DMS 273 (cell line): ENCODE results near the gene CYP46A1.
"Not testable (repeated sequence)": the region's sequence is repeated elsewhere in the genome, so short reads cannot be mapped to it uniquely, and the experiment has no call there.

ENCODE experiments used
- DNase-seq: peaks from one replicate; lab custom pipeline; 2025; ENCODE audit not compliant: unreplicated experiment; lab: John Stamatoyannopoulos, UW

Gene CYP46A1

GRCh38 chr14:99683619-99684409, at the start of gene CYP46A1:
Gene CYP46A1 (plus strand): TSS chr14:99684298. CDS start chr14:99684418, 120 bp downstream.
- peak; percentile 100 for DNase-seq

- no peak for DNase-seq
Observed at GRCh38 chr14:99634443-99634842, 49.7 kb upstream of the CYP46A1 start.

GRCh38 chr14:99635116-99635515, 49.0 kb upstream of the CYP46A1 start:
- DNase-seq = no peak

- DNase-seq = peak; percentile 28
Observed at GRCh38 chr14:99636487-99636886, 47.6 kb upstream of the CYP46A1 start.

- no peak for DNase-seq
Observed at GRCh38 chr14:99637624-99638023, 46.5 kb upstream of the CYP46A1 start.

GRCh38 chr14:99642771-99643170, 41.3 kb upstream of the CYP46A1 start:
- DNase-seq = not testable (repeated sequence)

- DNase-seq = no peak
Observed at GRCh38 chr14:99643343-99643742, 40.8 kb upstream of the CYP46A1 start.

GRCh38 chr14:99644035-99644587, 40.0 kb upstream of the CYP46A1 start:
- DNase-seq = no peak

- DNase-seq = peak; percentile 44
Observed at GRCh38 chr14:99644723-99645544, 39.2 kb upstream of the CYP46A1 start, which contains the start of gene HHIPL1. Gene HHIPL1 (plus strand): TSS chr14:99645129. CDS start chr14:99645208, 79 bp downstream.

GRCh38 chr14:99645545-99646505, 38.3 kb upstream of the CYP46A1 start:
- no peak for DNase-seq

- DNase-seq = no peak
Observed at GRCh38 chr14:99647411-99647810, 36.7 kb upstream of the CYP46A1 start.

GRCh38 chr14:99648027-99648784, 35.9 kb upstream of the CYP46A1 start:
- no peak for DNase-seq

- DNase-seq = no peak
Observed at GRCh38 chr14:99649219-99649618, 34.9 kb upstream of the CYP46A1 start.

GRCh38 chr14:99649643-99650042, 34.5 kb upstream of the CYP46A1 start:
- no peak for DNase-seq

- DNase-seq = no peak
Observed at GRCh38 chr14:99650189-99650588, 33.9 kb upstream of the CYP46A1 start.

GRCh38 chr14:99651953-99652746, 31.9 kb upstream of the CYP46A1 start:
- DNase-seq = no peak

GRCh38 chr14:99654235-99654985, 29.7 kb upstream of the CYP46A1 start:
- peak; percentile 79 for DNase-seq

- no peak for DNase-seq
Observed at GRCh38 chr14:99655521-99655920, 28.6 kb upstream of the CYP46A1 start.
